LNCaP clone FGC (cell line): Measurements from ENCODE around the gene CBR1.
A peak's percentile ranks its signal among the peaks of the same experiment; 100 is the strongest.

ENCODE experiments used
- DNase-seq: peaks from one replicate; pipeline ENCODE4 v3.0.0-alpha.2; 2011; ENCODE audit warnings: low read depth
- H3K4me3 ChIP-seq: 2 replicates; pipeline ENCODE4 v1.5.1; 2011; ENCODE audit warnings: mild to moderate bottlenecking, low read depth, low read length, control low read depth
- CTCF ChIP-seq: IDR thresholded peaks from 2 replicates; pipeline ENCODE4 v1.5.1; 2012; ENCODE audit warnings: mild to moderate bottlenecking; ENCODE audit not compliant: control insufficient read depth, insufficient read depth; ENCODE audit errors: extremely low read depth

Gene CBR1

GRCh38 chr21:36028127-36029069 is 41.4 kb upstream of the CBR1 start:
- no peak overlapping the region for H3K4me3 ChIP-seq
- DNase-seq = peak; percentile 38
- peak; percentile 91 for TF ChIP-seq CTCF

- no peak for DNase-seq
- TF ChIP-seq CTCF = no peak
- no peak overlapping the region for H3K4me3 ChIP-seq
Observed at GRCh38 chr21:36029309-36029708, 40.5 kb upstream of the CBR1 start.

- TF ChIP-seq CTCF = no peak
- no peak for DNase-seq
- no peak overlapping the region for H3K4me3 ChIP-seq
Observed at GRCh38 chr21:36030581-36031189, 39.1 kb upstream of the CBR1 start.

GRCh38 chr21:36032647-36033406 is 37.0 kb upstream of the CBR1 start:
- TF ChIP-seq CTCF = no peak
- no peak overlapping the region for H3K4me3 ChIP-seq
- DNase-seq = no peak

GRCh38 chr21:36034211-36034913 is 35.5 kb upstream of the CBR1 start:
- no peak overlapping the region for H3K4me3 ChIP-seq
- DNase-seq = no peak
- no peak for TF ChIP-seq CTCF

- H3K4me3 ChIP-seq = no peak overlapping the region
- DNase-seq = no peak
- TF ChIP-seq CTCF = no peak
Observed at GRCh38 chr21:36035381-36035791, 34.4 kb upstream of the CBR1 start.
